Measurements from ENCODE around the gene NPVF.

GRCh38 chr7:25196132-25196896, 32.0 kb downstream of the NPVF start:
- no peak for TF ChIP-seq POLR2AphosphoS5 (IDR thresholded peaks at IDR 0.05; ENCODE audit: low read depth, low read length)
- no peak for TF ChIP-seq POLR2A (IDR thresholded peaks at IDR 0.05; ENCODE audit: low read depth, low read length)
